Tibial nerve (tissue), 4 donors: Measurements from ENCODE around the gene TNFRSF19. TPM values are rescaled to one million over a fixed set of nuclear protein-coding genes. Genes with fewer than 3 reads are reported as not detected.

Source experiments
- DNase-seq, 2 donors: peaks; one replicate each; pipeline ENCODE4 v3.0.0-alpha.2; 2019; ENCODE audit warnings: low spot score in 2 of 2
- H3K27ac ChIP-seq, 4 donors: fragments of 200-600 bp; sonication (generic) in 3 of 4; one replicate each; pipeline ENCODE4 v1.5.1; 2017 to 2019; ENCODE audit warnings: mild to moderate bottlenecking in 1 of 4
- H3K27me3 ChIP-seq, 2 donors: fragments of 200-600 bp; sonication (generic) in 1 of 2; one replicate each; pipeline versions ENCODE4 v1.5.1 to v1.6.0; 2017 to 2019
- H3K36me3 ChIP-seq, 3 donors: fragments of 200-600 bp; sonication (generic); one replicate each; pipeline ENCODE4 v1.5.1; 2018 to 2019
- H3K4me1 ChIP-seq, 4 donors: fragments of 200-600 bp; sonication (generic) in 3 of 4; one replicate each; pipeline ENCODE4 v1.5.1; 2017 to 2019
- H3K4me3 ChIP-seq, 4 donors: fragments of 200-600 bp; sonication (generic) in 3 of 4; one replicate each; pipeline ENCODE4 v1.5.1; 2017 to 2019; ENCODE audit warnings: mild to moderate bottlenecking in 1 of 4, moderate library complexity in 1 of 4
- H3K9me3 ChIP-seq, 4 donors: fragments of 200-600 bp; sonication (generic) in 3 of 4; one replicate each; pipeline ENCODE4 v1.5.1; 2017 to 2019
- EP300 ChIP-seq, 2 donors: sonication (generic); formaldehyde crosslinking; IDR thresholded peaks; one replicate each; pipeline ENCODE4 v1.6.1; 2017; ENCODE audit warnings: antibody characterized with exemption in 2 of 2, mild to moderate bottlenecking in 1 of 2
- POLR2A ChIP-seq, 2 donors: fragments of 450-650 bp; IDR thresholded peaks; one replicate each; pipeline ENCODE4 v1.6.1; 2017; ENCODE audit warnings: antibody characterized with exemption in 2 of 2, mild to moderate bottlenecking in 2 of 2, moderate library complexity in 2 of 2
- WGBS, 2 donors: methylation state at CpG; one replicate each; pipeline ENCODE4 v1.1.5; 2018; 5-methylcytosine and 5-hydroxymethylcytosine counted together
- total RNA-seq, 4 donors: library from RNA; depleted of rRNA; stranded (reverse); fragments of >200 nt; gene quantifications; one replicate each; pipeline ENCODE4 v1.1.0, GENCODE V29; 2016
- TF ChIP-seq, protein P1 (sequence below), 5 experiments: fragments of 200-600 bp in 3 of 5; fragments of 450-650 bp in 2 of 5; sonication (generic) in 3 of 5; IDR thresholded peaks; one replicate each; pipeline ENCODE4 v1.5.1; 2016 to 2019; ENCODE audit warnings: antibody characterized with exemption in 5 of 5, mild to moderate bottlenecking in 3 of 5, moderate library complexity in 2 of 5

TNFRSF19 gene
- total RNA-seq, 4 donors from 2014 or later = 10.7 to 24.3 (median 20.3) TPM

DNA sequence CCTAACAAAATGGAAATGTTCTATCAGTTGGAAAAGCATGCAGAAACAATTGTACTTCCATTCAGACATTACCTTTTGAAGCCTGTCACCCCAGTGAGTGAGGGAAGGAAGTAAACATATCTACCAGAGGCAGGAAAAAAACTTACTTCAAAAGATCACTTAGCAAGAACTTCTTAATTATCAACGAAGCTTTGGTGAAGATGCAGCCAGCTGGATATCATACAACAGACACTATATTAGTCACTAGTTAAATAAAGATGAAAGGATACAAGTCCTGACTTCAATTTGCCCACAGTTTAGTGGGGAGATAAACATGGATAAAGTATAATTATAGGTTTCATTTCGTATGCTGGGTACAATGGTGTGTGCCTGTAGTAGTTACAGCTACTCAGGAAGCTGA, 148.8 kb downstream of the TNFRSF19 start:
- H3K4me3 ChIP-seq = no peak overlapping the region
- no peaks in the 10 kb centered on the region for H3K36me3 ChIP-seq
- no peak overlapping the region for H3K27ac ChIP-seq
- TF ChIP-seq, protein P1, sequence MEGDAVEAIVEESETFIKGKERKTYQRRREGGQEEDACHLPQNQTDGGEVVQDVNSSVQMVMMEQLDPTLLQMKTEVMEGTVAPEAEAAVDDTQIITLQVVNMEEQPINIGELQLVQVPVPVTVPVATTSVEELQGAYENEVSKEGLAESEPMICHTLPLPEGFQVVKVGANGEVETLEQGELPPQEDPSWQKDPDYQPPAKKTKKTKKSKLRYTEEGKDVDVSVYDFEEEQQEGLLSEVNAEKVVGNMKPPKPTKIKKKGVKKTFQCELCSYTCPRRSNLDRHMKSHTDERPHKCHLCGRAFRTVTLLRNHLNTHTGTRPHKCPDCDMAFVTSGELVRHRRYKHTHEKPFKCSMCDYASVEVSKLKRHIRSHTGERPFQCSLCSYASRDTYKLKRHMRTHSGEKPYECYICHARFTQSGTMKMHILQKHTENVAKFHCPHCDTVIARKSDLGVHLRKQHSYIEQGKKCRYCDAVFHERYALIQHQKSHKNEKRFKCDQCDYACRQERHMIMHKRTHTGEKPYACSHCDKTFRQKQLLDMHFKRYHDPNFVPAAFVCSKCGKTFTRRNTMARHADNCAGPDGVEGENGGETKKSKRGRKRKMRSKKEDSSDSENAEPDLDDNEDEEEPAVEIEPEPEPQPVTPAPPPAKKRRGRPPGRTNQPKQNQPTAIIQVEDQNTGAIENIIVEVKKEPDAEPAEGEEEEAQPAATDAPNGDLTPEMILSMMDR (IDR thresholded peaks at IDR 0.05) = no peak
- TF ChIP-seq POLR2A (IDR thresholded peaks at IDR 0.05) (no peak), EP300 (IDR thresholded peaks at IDR 0.05) (no peak)
- WGBS, 2 donors = 65 to 71% methylated on average over 2 of the region's 2 CpGs
- H3K27me3 ChIP-seq = no peaks in the 10 kb centered on the region
- DNase-seq = no peak
- no peaks in the 10 kb centered on the region for H3K9me3 ChIP-seq
- peaks cover 0 to 17% (median 7%) of the 10 kb centered on the region in 4 donors for H3K4me1 ChIP-seq

DNA sequence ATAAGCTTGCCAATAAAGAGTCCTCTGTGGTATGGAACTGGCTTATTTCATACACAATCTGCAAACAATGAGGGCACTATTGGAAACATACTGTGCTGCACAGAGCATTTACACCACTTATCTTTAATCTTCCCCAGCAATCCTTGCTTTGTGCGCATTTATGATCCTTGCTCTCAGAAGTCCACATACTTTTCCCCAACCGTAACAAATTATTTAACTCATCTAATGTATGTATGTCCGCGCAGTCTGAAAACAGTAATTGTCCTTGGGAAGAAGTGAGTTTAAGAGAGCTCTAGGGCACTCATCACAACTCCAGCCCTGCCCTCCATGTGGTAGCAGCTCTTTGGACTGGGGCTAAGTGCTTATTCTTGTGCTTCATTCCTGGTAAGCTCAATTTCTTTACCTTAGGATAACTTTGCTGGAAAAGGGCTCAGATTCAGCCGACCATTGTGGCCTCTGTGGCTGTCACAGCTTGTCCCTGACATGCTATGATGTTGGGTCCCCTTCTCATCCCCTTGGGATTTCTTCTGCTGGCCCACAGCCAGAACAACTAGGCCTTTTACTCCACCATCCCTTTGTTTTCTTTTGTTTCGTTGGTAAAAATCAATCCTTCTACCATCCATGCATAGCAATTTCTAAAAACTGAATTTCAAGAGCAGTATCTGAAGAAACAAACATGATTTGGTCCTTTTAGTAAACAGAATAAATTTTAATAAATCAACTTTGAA, 152.7 kb downstream of the TNFRSF19 start:
- Histone ChIP-seq H3K4me3 (no peak overlapping the region), H3K9me3 (no peaks in the 10 kb centered on the region), H3K27ac (peak overlapping the region in 1 of 4 donors; percentile 68), H3K4me1 (peaks cover 0 to 32% (median 9%) of the 10 kb centered on the region in 4 donors), H3K27me3 (no peaks in the 10 kb centered on the region), H3K36me3 (peaks cover 0 to 1% (median 0%) of the 10 kb centered on the region in 3 donors)
- no peak for DNase-seq
- no peak for TF ChIP-seq EP300 (IDR thresholded peaks at IDR 0.05)
- TF ChIP-seq, protein P1 (IDR thresholded peaks at IDR 0.05) = no peak
- no peak for TF ChIP-seq POLR2A (IDR thresholded peaks at IDR 0.05)
- WGBS, 2 donors = 51 to 64% methylated on average over 6 of the region's 6 CpGs

DNA sequence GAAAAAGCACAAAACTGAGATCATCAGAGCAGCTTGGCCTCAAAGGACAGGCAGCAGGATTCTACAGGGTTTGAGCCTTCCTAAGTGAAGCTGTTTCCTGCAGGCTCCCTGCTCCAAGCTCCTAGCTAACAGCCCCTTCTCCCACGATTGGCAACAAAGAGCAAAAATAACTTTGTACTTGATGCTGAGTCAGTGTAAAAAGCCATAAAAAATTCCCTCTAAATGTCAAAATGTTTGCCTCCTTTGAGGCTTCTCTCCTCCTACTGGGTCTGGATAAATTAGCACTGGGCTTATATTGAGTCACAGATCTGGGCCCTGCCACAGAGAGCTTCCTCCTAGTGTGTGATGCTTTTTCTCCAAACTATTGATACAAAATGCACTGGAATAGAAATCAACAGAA, 153.3 kb downstream of the TNFRSF19 start:
- WGBS, 2 donors = 0 to 13% methylated on average over 1 of the region's 1 CpG
- Histone ChIP-seq H3K4me3 (no peak overlapping the region), H3K9me3 (no peaks in the 10 kb centered on the region), H3K27ac (peak overlapping the region in 1 of 4 donors; percentile 68), H3K36me3 (peaks cover 0 to 7% (median 0%) of the 10 kb centered on the region in 3 donors), H3K4me1 (peaks cover 0 to 32% (median 9%) of the 10 kb centered on the region in 4 donors), H3K27me3 (no peaks in the 10 kb centered on the region)
- no peak for TF ChIP-seq EP300 (IDR thresholded peaks at IDR 0.05)
- TF ChIP-seq, protein P1 (IDR thresholded peaks at IDR 0.05) = no peak
- no peak for TF ChIP-seq POLR2A (IDR thresholded peaks at IDR 0.05)
- DNase-seq = no peak

DNA sequence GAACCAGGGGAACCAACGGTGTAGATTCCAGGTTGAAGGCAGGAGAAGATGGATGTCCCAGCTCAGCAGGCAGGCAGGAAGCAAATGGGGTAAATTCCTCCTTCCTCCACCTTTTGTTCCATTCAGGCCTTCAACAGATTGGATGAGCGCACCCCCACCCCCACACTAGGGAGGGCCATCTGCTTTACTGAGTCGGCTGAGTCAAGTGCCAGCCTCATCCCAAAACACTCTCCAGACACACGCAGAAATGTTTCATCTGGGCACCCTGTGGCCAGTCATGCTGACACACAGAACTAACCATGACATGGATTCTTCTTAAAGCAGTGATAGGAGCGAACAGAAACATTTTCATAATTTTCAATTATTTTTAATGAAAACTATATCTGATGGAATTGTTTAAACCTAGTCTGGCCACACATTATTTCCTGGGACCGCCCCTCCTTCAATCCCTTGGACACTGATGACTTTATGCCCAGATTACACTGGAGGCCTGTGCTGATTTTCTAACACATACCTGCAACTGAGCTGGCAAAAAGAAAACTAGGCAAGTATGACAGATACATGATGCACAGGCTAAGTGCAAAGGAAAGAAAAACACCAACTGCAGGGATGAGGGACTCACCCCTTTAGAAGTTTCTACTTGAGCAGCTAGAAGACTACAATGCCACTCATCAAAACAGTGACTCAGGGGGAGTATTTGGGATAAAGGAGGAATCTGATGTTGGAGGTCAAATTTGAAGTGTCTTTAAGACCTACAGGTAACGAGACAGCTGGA, 154.2 kb downstream of the TNFRSF19 start:
- no peak for TF ChIP-seq POLR2A (IDR thresholded peaks at IDR 0.05)
- TF ChIP-seq, protein P1 (IDR thresholded peaks at IDR 0.05) = no peak
- no peak for TF ChIP-seq EP300 (IDR thresholded peaks at IDR 0.05)
- Histone ChIP-seq H3K27me3 (no peaks in the 10 kb centered on the region), H3K4me3 (no peak overlapping the region), H3K27ac (peak overlapping the region in 1 of 4 donors; percentile 68), H3K4me1 (peaks cover 0 to 32% (median 9%) of the 10 kb centered on the region in 4 donors), H3K9me3 (no peaks in the 10 kb centered on the region), H3K36me3 (peaks cover 0 to 16% (median 0%) of the 10 kb centered on the region in 3 donors)
- no peak for DNase-seq
- WGBS, 2 donors = 89 to 93% methylated on average over 7 of the region's 7 CpGs

Other genes with a start within 250 kb of the TNFRSF19 start
- gene SACS, start 136.7 kb upstream of the TNFRSF19 start, total RNA-seq = 10 to 100 TPM; 12.9 to 32.9 (median 23.5) TPM